Stimulated activated CD8-positive, alpha-beta memory T cell treated with anti-CD3 and anti-CD28 coated beads, Interleukin-15, amount 100 ng/mL, for 1 hour (primary cell): Measurements from ENCODE around the gene SH3BP4.

Source experiments
- DNase-seq: peaks from one replicate; pipeline ENCODE4 v3.0.0-alpha.2; 2020; ENCODE audit warnings: low read depth

Gene SH3BP4

DNA sequence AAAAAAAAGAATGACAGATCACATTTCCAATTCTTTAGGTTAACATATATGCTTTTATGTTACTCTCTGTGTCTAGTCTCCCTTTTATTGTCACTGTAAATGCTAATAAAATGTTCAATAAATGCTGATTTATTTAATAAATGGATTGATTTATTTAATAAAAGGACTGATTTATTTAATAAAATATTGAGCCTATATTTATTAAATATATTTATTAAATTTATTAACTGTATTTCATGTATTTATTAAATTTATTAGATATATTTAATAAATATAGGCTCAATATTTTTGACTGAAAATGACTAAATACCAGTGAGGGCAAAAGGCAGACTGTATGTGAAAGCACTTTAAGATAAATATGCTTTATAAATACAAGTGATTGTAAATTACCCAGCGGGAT, 142.6 kb downstream of the SH3BP4 start:
- DNase-seq, result no peak

DNA sequence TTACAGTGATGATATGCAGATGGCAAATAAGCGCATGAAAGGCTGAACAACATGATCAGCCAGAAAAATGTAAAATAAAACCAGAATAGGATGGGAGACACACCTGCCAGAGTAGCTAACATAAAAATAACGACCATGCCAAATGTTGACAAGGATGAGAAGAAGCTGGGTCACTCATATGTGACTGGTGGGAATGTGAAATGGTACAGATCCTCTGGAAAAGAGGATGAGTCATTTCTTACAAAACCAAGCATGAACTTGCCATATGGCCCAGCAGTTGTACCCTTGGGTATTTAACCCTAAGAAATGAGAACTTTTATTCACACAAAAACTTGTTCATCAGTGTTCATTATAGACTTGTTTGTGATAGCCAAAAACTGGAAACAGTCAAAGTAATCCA, 143.8 kb downstream of the SH3BP4 start:
- no peak for DNase-seq

DNA sequence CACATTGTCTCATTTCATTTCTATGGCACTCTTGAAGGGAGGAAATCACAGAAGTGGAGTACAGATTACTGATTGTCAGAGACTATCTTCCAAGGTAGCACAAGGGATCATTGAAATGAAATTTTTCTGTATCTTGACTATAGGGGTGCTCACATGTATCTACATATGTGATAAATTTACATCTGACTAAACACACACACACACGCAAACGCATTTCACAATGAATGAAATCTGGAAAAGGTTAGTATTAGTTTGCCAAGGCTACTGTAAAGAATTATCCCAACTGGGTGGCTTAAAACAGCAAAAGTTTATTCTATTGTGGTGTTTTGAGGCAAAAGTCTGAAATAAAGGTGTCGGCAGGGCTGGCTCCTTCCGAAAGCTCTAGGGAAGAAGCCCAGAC, 144.6 kb downstream of the SH3BP4 start:
- no peak for DNase-seq

DNA sequence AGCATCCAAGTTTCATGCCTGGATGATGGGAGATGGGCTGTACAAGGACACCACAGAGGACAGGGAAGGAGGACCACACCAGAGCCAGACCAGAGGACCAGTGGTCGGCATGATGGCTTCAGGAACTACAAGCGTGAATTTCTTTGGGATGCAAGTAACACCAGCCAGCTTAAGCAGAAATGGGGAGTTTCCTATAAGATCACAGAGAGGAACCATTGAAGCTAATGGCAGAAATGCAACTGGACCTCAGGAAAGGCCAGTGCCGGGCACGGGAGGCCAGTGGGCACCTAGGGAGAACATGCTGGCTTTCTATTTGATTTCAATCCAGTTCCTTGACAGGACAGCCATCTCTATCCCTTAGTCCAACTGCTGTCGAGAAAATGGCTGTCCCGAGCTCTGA, 145.4 kb downstream of the SH3BP4 start:
- DNase-seq, result no peak

DNA sequence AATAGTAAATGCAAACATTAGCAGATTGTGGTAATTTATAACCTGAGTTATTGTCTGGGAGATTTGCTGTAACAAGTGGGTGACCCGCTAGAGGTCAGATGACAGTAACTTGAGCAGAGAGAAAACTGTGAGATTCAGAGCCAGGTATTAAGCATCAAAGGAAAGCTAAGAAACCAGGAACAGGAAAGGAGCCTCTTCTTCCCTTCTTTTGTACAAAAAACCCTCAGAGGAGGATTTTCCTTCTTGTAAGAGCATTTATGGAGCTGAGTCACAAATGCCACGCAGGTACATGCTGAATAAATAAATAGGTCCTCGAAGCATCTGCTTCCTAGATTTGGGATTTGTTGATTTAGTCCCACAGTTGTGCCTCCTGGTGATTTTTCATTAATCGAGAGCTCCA, 146.5 kb downstream of the SH3BP4 start:
- DNase-seq, result no peak

DNA sequence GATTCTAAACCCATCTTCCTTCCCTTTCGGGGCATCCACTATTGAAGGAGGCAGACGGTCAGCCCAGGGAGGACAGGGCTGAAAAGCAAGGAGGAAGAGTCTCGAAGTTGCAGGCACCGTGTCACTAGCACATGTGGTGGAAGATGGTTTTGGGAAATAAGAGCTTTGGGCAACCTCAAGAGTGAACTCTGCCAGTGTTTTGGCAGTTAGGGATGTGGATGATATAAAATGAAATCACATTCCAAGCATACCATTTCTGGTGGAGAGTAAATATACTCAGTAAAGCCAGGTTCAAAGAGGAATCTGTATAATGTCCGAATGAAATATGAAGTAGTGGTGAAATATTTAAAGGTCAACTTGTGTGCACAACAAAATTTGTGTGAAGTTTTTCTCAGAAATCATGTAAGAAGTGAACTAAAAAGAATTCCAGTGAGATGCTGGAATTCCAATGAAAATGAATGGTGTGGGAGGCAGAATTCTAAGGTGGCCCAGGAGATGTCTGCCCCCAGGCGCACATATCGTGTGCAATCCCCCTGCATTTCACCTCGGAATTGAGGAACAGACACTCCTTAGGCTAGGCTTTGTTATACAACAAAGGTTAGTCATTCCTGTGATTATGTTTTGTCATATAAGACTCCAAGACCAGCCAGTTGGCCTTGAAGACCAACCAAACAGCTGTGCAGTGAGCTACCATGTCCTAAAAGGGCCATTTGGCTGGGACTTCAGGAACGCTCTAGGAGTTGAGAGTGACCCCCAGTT, 147.1 kb downstream of the SH3BP4 start:
- DNase-seq, result no peak

DNA sequence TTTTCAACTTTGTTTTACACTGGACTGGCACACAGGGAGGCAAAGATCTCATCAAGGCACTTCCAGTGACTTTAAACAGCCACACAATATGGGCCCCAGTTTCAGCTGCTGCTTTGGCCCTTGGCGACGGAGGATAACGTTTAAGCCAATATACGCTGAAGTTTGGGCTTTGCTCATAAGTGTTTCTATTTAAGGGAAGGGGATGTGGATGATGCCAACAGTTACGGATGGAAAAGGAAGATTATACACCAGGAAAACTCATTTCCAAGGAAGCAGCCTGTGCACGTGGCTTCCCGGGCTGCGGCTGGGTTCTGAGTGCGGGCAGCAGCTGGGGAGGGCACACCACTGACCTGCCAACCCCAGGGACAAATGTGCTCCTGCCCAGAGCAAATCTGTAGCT, 151.1 kb downstream of the SH3BP4 start:
- DNase-seq, result no peak
